ENCODE results near the gene SERINC1.

- TF ChIP-seq, protein P1, sequence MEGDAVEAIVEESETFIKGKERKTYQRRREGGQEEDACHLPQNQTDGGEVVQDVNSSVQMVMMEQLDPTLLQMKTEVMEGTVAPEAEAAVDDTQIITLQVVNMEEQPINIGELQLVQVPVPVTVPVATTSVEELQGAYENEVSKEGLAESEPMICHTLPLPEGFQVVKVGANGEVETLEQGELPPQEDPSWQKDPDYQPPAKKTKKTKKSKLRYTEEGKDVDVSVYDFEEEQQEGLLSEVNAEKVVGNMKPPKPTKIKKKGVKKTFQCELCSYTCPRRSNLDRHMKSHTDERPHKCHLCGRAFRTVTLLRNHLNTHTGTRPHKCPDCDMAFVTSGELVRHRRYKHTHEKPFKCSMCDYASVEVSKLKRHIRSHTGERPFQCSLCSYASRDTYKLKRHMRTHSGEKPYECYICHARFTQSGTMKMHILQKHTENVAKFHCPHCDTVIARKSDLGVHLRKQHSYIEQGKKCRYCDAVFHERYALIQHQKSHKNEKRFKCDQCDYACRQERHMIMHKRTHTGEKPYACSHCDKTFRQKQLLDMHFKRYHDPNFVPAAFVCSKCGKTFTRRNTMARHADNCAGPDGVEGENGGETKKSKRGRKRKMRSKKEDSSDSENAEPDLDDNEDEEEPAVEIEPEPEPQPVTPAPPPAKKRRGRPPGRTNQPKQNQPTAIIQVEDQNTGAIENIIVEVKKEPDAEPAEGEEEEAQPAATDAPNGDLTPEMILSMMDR (conservative IDR thresholded peaks at IDR 0.05 in 1 of 2, IDR thresholded peaks at IDR 0.05 in 1 of 2; ENCODE audit: low read depth in 1 of 2, low read length in 2 of 2): no peak
- no peak for TF ChIP-seq EZH2 (IDR thresholded peaks at IDR 0.05; ENCODE audit: low read length, missing control alignments)
Observed at GRCh38 chr6:122406187-122406586, 65.4 kb downstream of the SERINC1 start.
